SKM-1 treated with dmso at 0.1 percent for 144 hours (cell line): ENCODE results near the gene AP1S1.

Experiments used
- DNase-seq: peaks from one replicate; lab custom pipeline; 2025; ENCODE audit not compliant: unreplicated experiment; lab: John Stamatoyannopoulos, UW

The AP1S1 gene

GRCh38 chr7:101169838-101170551 lies 15.7 kb downstream of the AP1S1 start:
- peak; percentile 18 for DNase-seq

GRCh38 chr7:101170617-101171441 lies 16.6 kb downstream of the AP1S1 start:
- no peak for DNase-seq

- DNase-seq, result no peak
Observed at GRCh38 chr7:101171442-101171837, 17.2 kb downstream of the AP1S1 start.

GRCh38 chr7:101172005-101172853 lies 18.0 kb downstream of the AP1S1 start:
- no peak for DNase-seq

- no peak for DNase-seq
Observed at GRCh38 chr7:101172854-101173751, 18.8 kb downstream of the AP1S1 start.

- no peak for DNase-seq
Observed at GRCh38 chr7:101173752-101174244, 19.5 kb downstream of the AP1S1 start.

- no peak for DNase-seq
Observed at GRCh38 chr7:101174322-101174854, 20.1 kb downstream of the AP1S1 start.

- DNase-seq, result no peak
Observed at GRCh38 chr7:101175664-101176063, 21.4 kb downstream of the AP1S1 start.

GRCh38 chr7:101177644-101178043 lies 23.4 kb downstream of the AP1S1 start:
- DNase-seq, result no peak

GRCh38 chr7:101179117-101179516 lies 24.8 kb downstream of the AP1S1 start:
- no peak for DNase-seq

- no peak for DNase-seq
Observed at GRCh38 chr7:101179713-101180112, 25.4 kb downstream of the AP1S1 start.

- DNase-seq, result no peak
Observed at GRCh38 chr7:101180130-101180755, 26.0 kb downstream of the AP1S1 start, which contains the start of gene NAT16. NAT16 (minus strand) TSS chr7:101180293; CDS start chr7:101174807, 5,486 bp downstream.

- no peak for DNase-seq
Observed at GRCh38 chr7:101185258-101185839, 31.1 kb downstream of the AP1S1 start.

- DNase-seq, result no peak
Observed at GRCh38 chr7:101186194-101186593, 31.9 kb downstream of the AP1S1 start.

- DNase-seq, result peak; percentile 79
Observed at GRCh38 chr7:101186844-101187428, 32.7 kb downstream of the AP1S1 start.

- no peak for DNase-seq
Observed at GRCh38 chr7:101189109-101189508, 34.8 kb downstream of the AP1S1 start.

- no peak for DNase-seq
Observed at GRCh38 chr7:101195884-101196283, 41.6 kb downstream of the AP1S1 start.

- DNase-seq, result no peak
Observed at GRCh38 chr7:101197991-101198390, 43.7 kb downstream of the AP1S1 start.

- no peak for DNase-seq
Observed at GRCh38 chr7:101198476-101198875, 44.2 kb downstream of the AP1S1 start.
